SW480 (cell line): ENCODE data around the gene GATA3.
"Not testable (repeated sequence)": the region's sequence is repeated elsewhere in the genome, so short reads cannot be mapped to it uniquely, and the experiment has no call there.

ENCODE experiments used
- DNase-seq: peaks from one replicate; pipeline ENCODE4 v3.0.0-alpha.2; 2016; ENCODE audit warnings: low spot score

GATA3 gene

GRCh38 chr10:8054494-8055407 is at the start of gene GATA3:
Gene GATA3, plus strand, starts transcription at chr10:8054688. Its CDS starts 968 bp downstream, at chr10:8055656.
- DNase-seq = peak; percentile 41

- DNase-seq = no peak
Observed at GRCh38 chr10:8006274-8006999, 48.1 kb upstream of the GATA3 start.

GRCh38 chr10:8009031-8009430 is 45.5 kb upstream of the GATA3 start:
- DNase-seq = no peak

GRCh38 chr10:8013006-8013405 is 41.5 kb upstream of the GATA3 start:
- no peak for DNase-seq

- DNase-seq = no peak
Observed at GRCh38 chr10:8013619-8014018, 40.9 kb upstream of the GATA3 start.

- no peak for DNase-seq
Observed at GRCh38 chr10:8014649-8015048, 39.8 kb upstream of the GATA3 start.

- no peak for DNase-seq
Observed at GRCh38 chr10:8017277-8017676, 37.2 kb upstream of the GATA3 start.

DNA sequence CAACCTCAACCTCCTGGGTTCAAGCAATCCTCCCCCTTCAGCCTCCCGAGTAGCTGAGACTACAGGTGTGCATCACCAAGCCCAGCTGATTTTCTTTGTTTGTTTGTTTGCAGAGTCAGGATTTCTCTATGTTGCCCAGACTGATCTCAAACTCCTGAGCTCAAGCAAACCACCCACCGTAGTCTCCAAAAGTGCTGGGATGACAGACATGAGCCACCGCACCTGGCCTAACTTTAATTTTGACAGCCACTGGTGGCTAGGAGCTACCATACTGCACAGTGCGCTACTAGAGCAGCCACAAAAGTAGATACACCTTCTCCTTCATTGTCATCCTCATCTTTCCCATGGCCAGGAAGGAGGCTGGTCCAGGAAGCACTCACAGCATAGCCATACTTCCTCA is 31.2 kb upstream of the GATA3 start:
- no peak for DNase-seq

DNA sequence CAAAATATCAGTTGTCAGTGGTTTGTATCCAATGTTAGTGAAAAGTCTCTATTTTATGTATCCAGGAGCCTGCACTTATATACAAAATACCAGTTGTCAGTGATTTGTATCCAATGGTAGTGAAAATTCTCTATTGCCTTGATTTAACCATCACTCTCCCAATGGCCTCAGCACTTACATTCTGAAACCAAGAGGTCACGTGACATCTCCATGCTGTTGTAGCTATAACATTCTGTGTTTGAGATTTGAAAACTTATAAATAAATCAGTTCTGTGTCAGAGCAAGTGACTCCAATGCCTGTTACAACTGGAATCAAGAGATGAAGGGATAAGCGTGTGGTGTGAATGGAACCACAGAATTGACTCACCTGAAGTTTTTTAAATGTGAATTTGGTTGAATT is 30.6 kb upstream of the GATA3 start:
- DNase-seq = no peak

- DNase-seq = no peak
Observed at GRCh38 chr10:8026349-8027259, 27.9 kb upstream of the GATA3 start.

DNA sequence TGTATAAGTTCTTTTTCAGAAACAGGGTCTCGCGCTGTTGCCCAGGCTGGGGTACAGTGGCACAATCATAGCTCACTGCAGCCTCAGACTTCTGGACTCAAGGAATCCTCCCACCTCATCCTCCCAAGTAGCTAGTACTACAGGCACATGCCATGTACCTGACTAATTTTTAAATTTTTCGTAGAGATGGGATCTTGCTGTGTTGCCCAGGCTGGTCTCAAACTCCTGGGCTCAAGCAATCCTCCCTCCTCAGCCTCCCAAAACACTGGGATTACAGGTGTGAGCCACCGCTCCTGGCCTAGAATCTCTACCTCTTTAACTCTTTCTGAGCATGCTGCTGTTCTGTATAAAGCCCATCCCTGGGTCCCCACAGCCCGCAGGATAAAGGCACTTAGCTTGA is 23.3 kb upstream of the GATA3 start:
- not testable (repeated sequence) for DNase-seq

DNA sequence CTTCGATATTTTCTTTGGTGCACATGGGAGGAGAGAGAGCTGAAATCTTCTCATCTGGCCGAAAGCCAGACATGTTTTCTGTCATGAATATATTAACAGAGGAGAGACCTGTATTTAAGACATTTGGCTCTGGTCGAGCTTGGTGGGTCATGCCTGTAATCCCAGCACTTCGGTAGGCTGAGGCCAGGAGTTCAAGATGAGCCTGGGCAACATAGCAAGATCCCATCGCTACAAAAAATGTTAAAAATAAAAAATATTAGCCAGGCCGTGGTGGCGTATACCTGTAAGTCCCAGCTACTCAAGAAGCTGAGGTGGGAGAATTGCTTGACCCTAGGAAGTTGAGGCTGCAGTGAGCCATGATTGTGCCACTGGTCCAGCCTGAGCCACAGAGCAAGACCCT is 21.9 kb upstream of the GATA3 start:
- DNase-seq = no peak

DNA sequence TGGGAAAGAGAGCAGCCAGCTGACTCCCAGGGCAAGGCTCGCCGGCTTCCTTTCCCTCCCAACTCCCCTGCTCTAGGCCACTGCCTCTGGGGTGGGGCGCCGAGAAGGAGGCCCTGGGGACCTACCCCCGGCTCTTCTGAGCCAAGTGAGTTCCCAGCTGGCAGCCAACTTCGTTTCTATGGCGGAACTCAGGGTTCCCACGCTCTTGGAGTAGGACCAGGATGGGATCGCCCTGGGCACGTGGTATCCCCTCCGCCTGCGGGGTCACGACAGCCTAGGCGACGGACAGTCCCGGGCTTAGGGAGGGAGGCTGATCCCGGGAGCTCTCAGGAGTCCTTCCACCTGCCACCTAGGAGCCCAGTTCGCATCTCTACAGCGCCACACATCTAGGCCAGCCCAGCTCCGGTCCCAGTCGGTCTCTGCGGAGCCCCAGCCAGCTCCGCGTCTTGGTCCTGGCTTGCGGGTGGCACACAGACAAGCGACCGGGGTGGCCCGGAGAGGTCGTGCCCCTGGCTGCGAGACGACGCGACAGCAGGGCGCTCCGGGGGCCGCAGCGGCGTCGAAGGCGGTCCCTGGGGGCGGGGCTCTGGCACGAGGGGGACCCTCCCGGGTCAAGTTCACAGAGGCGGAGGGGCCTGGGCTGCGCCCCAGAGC is 20.5 kb upstream of the GATA3 start:
- no peak for DNase-seq

DNA sequence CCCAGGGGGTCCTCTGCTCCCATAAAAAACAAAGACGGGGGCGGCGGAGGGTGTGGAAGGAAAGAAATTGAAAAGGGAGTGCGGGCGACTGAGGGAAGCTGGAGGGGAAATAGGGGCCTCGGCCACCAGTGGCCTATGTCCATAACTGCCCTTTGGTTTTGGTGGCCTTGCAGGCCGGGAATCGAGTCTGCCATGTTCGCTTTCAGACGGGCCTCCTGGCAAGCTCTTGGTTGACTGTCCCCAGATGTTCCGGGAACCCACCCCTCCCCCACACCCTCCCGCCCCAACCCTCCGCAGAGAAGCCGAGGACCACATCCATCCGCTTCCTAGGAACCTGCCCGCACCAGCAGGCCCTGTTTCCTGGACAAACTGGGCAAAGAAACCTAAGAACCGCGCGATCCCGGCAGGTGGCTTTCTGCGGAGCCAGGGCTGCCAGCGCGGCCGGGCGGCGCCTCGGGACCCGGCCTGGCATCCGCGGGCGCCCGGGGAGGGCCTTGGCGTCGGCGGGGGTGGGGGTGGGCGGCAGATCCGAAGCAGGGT is 20.0 kb upstream of the GATA3 start:
- DNase-seq = no peak

- DNase-seq = no peak
Observed at GRCh38 chr10:8035006-8035640, 19.4 kb upstream of the GATA3 start.

GRCh38 chr10:8035641-8036470 is 18.6 kb upstream of the GATA3 start:
- no peak for DNase-seq

DNA sequence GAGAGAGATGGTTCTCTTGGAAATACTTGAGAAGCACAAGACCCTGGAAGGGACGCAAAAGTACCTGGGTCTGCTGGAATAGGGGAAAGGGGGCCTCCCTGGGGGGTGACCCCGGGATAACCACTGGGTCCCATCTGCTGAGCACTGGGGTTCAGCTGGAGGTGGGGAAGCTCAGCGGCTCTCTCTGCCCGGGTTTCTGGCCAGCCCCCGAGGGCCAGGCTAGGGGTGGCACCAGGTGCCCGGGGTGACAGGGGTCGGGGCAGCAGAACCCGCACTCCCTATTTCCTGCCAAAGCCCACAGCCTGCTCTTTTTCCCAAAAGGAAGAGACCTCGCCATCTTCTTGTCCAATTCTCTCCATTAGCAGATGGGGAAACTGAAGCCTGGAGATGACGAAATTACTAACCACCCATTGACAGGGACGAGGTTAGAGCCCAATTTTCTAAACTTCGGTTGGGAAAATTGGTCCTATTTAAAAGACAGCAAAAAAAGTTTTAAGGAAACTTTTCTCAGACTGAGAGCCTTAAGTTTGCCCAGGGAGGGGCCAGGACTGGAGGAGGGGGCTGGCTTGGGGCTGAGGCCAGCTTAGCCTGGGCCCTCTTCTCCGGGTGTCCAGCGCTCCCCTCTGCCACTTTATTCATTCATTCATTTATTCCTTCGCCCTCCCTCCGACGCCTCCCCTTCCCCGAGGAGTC is 17.8 kb upstream of the GATA3 start:
- no peak for DNase-seq

DNA sequence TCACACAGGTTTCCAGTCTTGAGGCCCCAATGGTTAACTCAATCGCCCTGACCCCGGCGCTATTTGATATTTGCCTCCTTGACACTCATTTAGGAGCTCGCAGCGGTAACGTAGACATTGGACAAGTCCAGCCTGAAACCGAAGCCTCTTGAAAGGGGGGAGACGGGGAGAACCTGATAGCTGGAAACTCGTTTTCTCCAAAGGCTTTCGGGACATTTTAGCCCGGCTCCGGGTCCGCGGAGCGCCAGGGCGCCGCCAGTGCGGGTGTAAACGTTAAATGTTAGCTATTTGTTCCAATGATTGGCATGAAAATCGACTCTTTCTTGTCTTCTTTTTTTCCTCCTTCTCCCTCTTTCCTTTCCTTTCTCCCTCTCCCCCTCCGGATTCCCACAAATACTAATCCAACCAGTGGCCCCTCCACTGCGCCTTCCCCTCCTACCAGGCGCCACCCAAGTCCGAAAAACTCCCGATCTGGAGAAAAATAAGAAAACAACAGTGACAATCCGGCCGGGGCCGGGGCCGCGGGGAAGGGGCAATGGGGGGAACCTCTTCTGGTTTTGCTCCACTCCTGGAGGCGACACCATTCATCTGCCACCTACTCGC is 17.2 kb upstream of the GATA3 start:
- DNase-seq = no peak
